ENCODE measurements around the gene COA3.

COA3 gene

DNA sequence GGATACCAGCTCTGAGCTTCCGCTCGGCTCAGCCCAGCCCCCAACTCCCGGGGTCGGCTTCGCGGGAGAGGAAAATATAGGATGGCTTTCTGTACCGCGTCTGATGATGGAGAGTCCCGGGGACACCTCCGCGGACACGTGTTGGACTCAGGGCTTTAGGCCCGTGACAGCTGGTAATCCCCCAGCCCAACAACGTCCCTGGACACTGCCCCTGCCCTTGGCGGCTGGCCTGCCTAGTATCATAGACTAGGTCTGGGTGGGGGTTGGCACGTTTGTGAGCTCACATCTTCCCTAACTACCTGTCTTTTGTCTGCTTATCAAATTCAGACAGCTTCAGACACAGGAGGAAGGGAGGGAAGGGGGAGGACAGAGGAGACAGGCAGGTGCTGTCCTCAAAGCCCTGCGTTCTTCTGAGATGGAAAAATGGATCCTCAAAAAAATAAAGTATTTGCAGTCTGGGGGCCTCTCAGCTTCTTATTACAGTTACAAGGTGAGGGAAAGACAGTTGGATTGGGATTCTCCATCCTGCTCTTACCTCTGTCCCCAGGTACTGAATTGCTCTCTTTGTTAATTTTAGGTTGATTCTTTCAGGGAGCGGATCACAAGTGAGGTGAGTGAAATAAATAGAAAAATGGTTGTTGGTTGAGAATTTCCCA lies 35.4 kb upstream of the COA3 start:
- H3K27me3 ChIP-seq (ENCODE audit: insufficient read depth, poor library complexity, severe bottlenecking), result no peaks in the 10 kb centered on the region
- H3K27ac ChIP-seq (replicated peaks), result peak overlapping the region; percentile 90
- DNase-seq (ENCODE audit: low read depth in 1 of 2, low spot score in 1 of 2), result no peak
- TF ChIP-seq GABPA (IDR thresholded peaks at IDR 0.05; ENCODE audit: low read depth) (no peak), POLR2AphosphoS5 (IDR thresholded peaks at IDR 0.05; ENCODE audit: low read depth) (no peak)
- TF ChIP-seq, protein P1, sequence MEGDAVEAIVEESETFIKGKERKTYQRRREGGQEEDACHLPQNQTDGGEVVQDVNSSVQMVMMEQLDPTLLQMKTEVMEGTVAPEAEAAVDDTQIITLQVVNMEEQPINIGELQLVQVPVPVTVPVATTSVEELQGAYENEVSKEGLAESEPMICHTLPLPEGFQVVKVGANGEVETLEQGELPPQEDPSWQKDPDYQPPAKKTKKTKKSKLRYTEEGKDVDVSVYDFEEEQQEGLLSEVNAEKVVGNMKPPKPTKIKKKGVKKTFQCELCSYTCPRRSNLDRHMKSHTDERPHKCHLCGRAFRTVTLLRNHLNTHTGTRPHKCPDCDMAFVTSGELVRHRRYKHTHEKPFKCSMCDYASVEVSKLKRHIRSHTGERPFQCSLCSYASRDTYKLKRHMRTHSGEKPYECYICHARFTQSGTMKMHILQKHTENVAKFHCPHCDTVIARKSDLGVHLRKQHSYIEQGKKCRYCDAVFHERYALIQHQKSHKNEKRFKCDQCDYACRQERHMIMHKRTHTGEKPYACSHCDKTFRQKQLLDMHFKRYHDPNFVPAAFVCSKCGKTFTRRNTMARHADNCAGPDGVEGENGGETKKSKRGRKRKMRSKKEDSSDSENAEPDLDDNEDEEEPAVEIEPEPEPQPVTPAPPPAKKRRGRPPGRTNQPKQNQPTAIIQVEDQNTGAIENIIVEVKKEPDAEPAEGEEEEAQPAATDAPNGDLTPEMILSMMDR (IDR thresholded peaks at IDR 0.05; ENCODE audit: insufficient read depth, low read length), result no peak
- peak overlapping the region; percentile 98 for H3K4me3 ChIP-seq (replicated peaks; ENCODE audit: insufficient read depth, low read length)

DNA sequence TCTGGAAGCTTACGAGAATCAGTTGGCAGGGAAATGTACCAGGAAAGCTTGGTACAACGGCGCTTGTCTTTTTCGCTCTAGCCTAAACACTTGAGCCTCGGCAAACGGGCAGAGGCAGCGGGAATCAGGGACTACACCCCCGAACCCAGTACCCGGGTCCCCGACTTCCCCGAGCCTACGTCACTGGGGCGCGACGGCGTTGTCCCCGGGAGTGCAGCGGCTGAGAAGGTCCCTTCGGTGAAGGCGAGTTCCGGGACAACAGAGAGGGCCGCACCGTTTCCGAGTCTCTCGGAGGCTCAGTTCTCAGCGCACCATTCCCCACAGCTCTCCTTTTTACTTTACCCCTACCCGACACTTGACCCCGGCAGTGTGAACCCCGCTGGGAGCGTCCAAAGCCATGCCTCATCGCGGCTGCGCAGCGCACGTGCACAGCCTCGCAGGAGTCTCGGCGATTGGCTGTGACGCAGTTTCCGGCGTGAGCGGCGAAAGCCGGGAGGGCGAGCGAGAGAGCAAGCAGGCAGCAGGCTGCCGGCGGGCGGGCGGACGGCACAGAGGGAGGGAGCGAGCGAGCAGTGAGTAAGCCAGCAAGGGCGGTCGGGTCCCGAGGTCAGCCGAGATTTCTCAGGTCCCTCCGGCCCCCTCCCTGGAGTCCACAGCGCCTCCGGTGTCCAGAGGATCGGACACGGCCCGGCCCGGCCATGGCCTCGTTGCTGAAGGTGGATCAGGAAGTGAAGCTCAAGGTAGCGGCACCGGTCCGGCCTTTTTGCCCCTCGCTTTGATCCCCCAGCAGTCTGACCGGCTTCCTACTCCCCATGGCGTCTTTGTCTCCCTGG lies 34.6 kb upstream of the COA3 start, which contains the start of gene PSME3:
Gene PSME3, plus strand, starts transcription at position 464 of the 833 bp plus-strand sequence. Its CDS starts 235 bp downstream, at position 699.
- Histone ChIP-seq H3K27ac (replicated peaks) (peak within 1 kb of the TSS; percentile 90), H3K4me3 (replicated peaks; ENCODE audit: insufficient read depth, low read length) (peak within 1 kb of the TSS; percentile 98), H3K27me3 (ENCODE audit: insufficient read depth, poor library complexity, severe bottlenecking) (no peaks in the 10 kb centered on the region)
- TF ChIP-seq SPI1 (IDR thresholded peaks at IDR 0.05; ENCODE audit: borderline replicate concordance, low read depth) (no peak; the same call in 1 of the 2 replicates), POLR2AphosphoS5 (IDR thresholded peaks at IDR 0.05; ENCODE audit: low read depth) (peak; percentile 95), GABPA (IDR thresholded peaks at IDR 0.05; ENCODE audit: low read depth) (peak; percentile 88)
- TF ChIP-seq, protein P1 (IDR thresholded peaks at IDR 0.05; ENCODE audit: insufficient read depth, low read length), result no peak
- TF ChIP-seq, protein P2, sequence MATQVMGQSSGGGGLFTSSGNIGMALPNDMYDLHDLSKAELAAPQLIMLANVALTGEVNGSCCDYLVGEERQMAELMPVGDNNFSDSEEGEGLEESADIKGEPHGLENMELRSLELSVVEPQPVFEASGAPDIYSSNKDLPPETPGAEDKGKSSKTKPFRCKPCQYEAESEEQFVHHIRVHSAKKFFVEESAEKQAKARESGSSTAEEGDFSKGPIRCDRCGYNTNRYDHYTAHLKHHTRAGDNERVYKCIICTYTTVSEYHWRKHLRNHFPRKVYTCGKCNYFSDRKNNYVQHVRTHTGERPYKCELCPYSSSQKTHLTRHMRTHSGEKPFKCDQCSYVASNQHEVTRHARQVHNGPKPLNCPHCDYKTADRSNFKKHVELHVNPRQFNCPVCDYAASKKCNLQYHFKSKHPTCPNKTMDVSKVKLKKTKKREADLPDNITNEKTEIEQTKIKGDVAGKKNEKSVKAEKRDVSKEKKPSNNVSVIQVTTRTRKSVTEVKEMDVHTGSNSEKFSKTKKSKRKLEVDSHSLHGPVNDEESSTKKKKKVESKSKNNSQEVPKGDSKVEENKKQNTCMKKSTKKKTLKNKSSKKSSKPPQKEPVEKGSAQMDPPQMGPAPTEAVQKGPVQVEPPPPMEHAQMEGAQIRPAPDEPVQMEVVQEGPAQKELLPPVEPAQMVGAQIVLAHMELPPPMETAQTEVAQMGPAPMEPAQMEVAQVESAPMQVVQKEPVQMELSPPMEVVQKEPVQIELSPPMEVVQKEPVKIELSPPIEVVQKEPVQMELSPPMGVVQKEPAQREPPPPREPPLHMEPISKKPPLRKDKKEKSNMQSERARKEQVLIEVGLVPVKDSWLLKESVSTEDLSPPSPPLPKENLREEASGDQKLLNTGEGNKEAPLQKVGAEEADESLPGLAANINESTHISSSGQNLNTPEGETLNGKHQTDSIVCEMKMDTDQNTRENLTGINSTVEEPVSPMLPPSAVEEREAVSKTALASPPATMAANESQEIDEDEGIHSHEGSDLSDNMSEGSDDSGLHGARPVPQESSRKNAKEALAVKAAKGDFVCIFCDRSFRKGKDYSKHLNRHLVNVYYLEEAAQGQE (IDR thresholded peaks at IDR 0.05; ENCODE audit: insufficient replicate concordance, low read depth), result peak; percentile 30
- DNase-seq (ENCODE audit: low read depth in 1 of 2, low spot score in 1 of 2), result peak; percentile 77 to 93

DNA sequence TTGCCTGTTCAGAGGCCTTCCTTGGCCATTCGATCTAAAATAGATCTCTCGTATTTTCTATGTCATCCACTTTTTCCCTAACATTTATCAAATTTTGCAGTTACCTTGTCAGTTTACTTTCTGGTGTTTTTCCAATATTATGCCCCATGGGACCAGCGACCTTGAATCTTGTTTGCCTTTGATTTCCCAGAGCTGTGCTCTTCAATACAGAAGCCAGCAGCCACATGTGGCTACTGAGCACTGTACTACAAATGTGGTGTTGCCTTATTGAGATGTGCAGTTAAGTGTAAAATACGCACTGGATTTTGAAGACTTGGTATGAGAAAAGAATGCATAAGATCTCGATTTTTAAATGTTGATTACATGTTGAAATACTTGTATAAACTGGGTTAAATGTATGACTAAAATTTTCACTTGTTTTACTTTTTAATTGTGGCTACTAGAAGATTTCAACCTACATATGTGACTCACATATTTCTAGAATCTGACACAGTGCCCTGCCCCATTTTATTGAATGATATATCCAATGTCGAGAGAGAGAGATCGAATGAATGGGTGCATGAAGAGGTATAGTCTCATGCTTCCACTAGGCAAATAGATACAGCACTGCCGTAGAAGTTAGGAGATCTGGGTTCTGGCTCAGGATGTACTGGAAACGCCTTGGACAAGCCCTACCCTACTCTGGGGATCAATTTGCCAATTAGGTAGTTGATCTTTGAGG lies 33.9 kb upstream of the COA3 start:
- TF ChIP-seq POLR2AphosphoS5 (IDR thresholded peaks at IDR 0.05; ENCODE audit: low read depth), result no peak
- TF ChIP-seq, protein P1 (IDR thresholded peaks at IDR 0.05; ENCODE audit: insufficient read depth, low read length), result no peak
- TF ChIP-seq GABPA (IDR thresholded peaks at IDR 0.05; ENCODE audit: low read depth), result no peak
- no peak for TF ChIP-seq SPI1 (IDR thresholded peaks at IDR 0.05; ENCODE audit: borderline replicate concordance, low read depth)
- TF ChIP-seq, protein P2 (IDR thresholded peaks at IDR 0.05; ENCODE audit: insufficient replicate concordance, low read depth), result no peak
- Histone ChIP-seq H3K4me3 (replicated peaks; ENCODE audit: insufficient read depth, low read length) (peak overlapping the region; percentile 98), H3K27ac (replicated peaks) (peak overlapping the region; percentile 90), H3K27me3 (ENCODE audit: insufficient read depth, poor library complexity, severe bottlenecking) (no peaks in the 10 kb centered on the region)
- no peak for DNase-seq (ENCODE audit: low read depth in 1 of 2, low spot score in 1 of 2)
